Measurements from ENCODE around the gene TRRAP. TPM values are rescaled to one million over a fixed set of nuclear protein-coding genes. Genes with fewer than 3 reads are reported as not detected.

TRRAP gene
- total and polyA plus RNA-seq, 7 experiments from 2014 or later = 3.2 to 72.3 (median 63.6) TPM

GRCh38 chr7:98970805-98971204, 92.5 kb downstream of the TRRAP start:
- Mint-ChIP-seq H3K4me1 (peaks cover 0 to 2% (median 0%) of the 10 kb centered on the region in 7 donors), H3K4me3 (no peak overlapping the region), H3K27ac (peak overlapping the region in 1 of 9 donors; percentile 31), H3K27me3 (no peaks in the 10 kb centered on the region), H3K36me3 (peaks cover 21 to 80% (median 36%) of the 10 kb centered on the region in 5 donors), H3K9me3 (no peaks in the 10 kb centered on the region)
- H3K36me3 ChIP-seq (ENCODE audit: control insufficient read depth in 2 of 3, insufficient read depth in 3 of 3, low read length in 3 of 3) = peaks cover 34 to 99% (median 48%) of the 10 kb centered on the region in 3 experiments
- no peak for DNase-seq
- POLR2A ChIA-PET = no interaction called here
- no peaks in the 10 kb centered on the region for H3K9me3 ChIP-seq (ENCODE audit: control insufficient read depth in 2 of 3, low read length in 3 of 3)
- CTCF ChIA-PET = no interaction called here
- no peaks in the 10 kb centered on the region for H3K27me3 ChIP-seq (ENCODE audit: control insufficient read depth in 2 of 2, insufficient read depth in 2 of 2, low read length in 2 of 2)
- no peak overlapping the region for H3K4me3 ChIP-seq (ENCODE audit: low read length)
- intact Hi-C loops (cut with micrococcal nuclease) = no loop called here
- no peak overlapping the region for H3K27ac ChIP-seq (ENCODE audit: low read depth, low read length)
- no peaks in the 10 kb centered on the region for H3K4me1 ChIP-seq (ENCODE audit: control insufficient read depth in 2 of 2, insufficient read depth in 2 of 2, low read length in 2 of 2)
- no peak for ATAC-seq

- CTCF ChIA-PET = no interaction called here
- Mint-ChIP-seq H3K4me3 (no peak overlapping the region), H3K36me3 (peaks cover 22 to 79% (median 32%) of the 10 kb centered on the region in 5 donors), H3K9me3 (no peaks in the 10 kb centered on the region), H3K4me1 (peaks cover 0 to 2% (median 0%) of the 10 kb centered on the region in 7 donors), H3K27ac (peak overlapping the region in 1 of 9 donors; percentile 2), H3K27me3 (no peaks in the 10 kb centered on the region)
- no peak overlapping the region for H3K27ac ChIP-seq (ENCODE audit: low read depth, low read length)
- H3K9me3 ChIP-seq (ENCODE audit: control insufficient read depth in 2 of 3, low read length in 3 of 3) = no peaks in the 10 kb centered on the region
- no peaks in the 10 kb centered on the region for H3K27me3 ChIP-seq (ENCODE audit: control insufficient read depth in 2 of 2, insufficient read depth in 2 of 2, low read length in 2 of 2)
- ATAC-seq (no peak), DNase-seq (no peak)
- H3K36me3 ChIP-seq (ENCODE audit: control insufficient read depth in 2 of 3, insufficient read depth in 3 of 3, low read length in 3 of 3) = peaks cover 36 to 99% (median 57%) of the 10 kb centered on the region in 3 experiments
- no peak overlapping the region for H3K4me3 ChIP-seq (ENCODE audit: low read length)
- H3K4me1 ChIP-seq (ENCODE audit: control insufficient read depth in 2 of 2, insufficient read depth in 2 of 2, low read length in 2 of 2) = no peaks in the 10 kb centered on the region
- intact Hi-C loops (cut with micrococcal nuclease) = no loop called here
- POLR2A ChIA-PET = no interaction called here
These were observed 95.9 kb downstream of the TRRAP start for GRCh38 chr7:98974205-98974604.

GRCh38 chr7:98974906-98975816, 96.8 kb downstream of the TRRAP start:
- H3K36me3 Mint-ChIP-seq = peaks cover 25 to 79% (median 39%) of the 10 kb centered on the region in 5 donors
- peak overlapping the region in 3 of 9 donors; percentile 30 to 60 (median 38) for H3K27ac Mint-ChIP-seq
- H3K4me1 ChIP-seq (ENCODE audit: control insufficient read depth in 2 of 2, insufficient read depth in 2 of 2, low read length in 2 of 2) = no peaks in the 10 kb centered on the region
- H3K9me3 Mint-ChIP-seq = no peaks in the 10 kb centered on the region
- H3K4me1 Mint-ChIP-seq = peaks cover 0 to 2% (median 0%) of the 10 kb centered on the region in 7 donors
- peaks cover 39 to 100% (median 53%) of the 10 kb centered on the region in 3 experiments for H3K36me3 ChIP-seq (ENCODE audit: control insufficient read depth in 2 of 3, insufficient read depth in 3 of 3, low read length in 3 of 3)
- ATAC-seq (no peak), DNase-seq (no peak)
- ChIA-PET CTCF (no interaction called here), POLR2A (no interaction called here)
- no peak overlapping the region for H3K27ac ChIP-seq (ENCODE audit: low read depth, low read length)
- H3K27me3 ChIP-seq (ENCODE audit: control insufficient read depth in 2 of 2, insufficient read depth in 2 of 2, low read length in 2 of 2) = no peaks in the 10 kb centered on the region
- H3K9me3 ChIP-seq (ENCODE audit: control insufficient read depth in 2 of 3, low read length in 3 of 3) = no peaks in the 10 kb centered on the region
- no peak overlapping the region for H3K4me3 Mint-ChIP-seq
- intact Hi-C loops (cut with micrococcal nuclease) = no loop called here
- no peaks in the 10 kb centered on the region for H3K27me3 Mint-ChIP-seq
- no peak overlapping the region for H3K4me3 ChIP-seq (ENCODE audit: low read length)

- Histone ChIP-seq H3K9me3 (ENCODE audit: control insufficient read depth in 2 of 3, low read length in 3 of 3) (no peaks in the 10 kb centered on the region), H3K27me3 (ENCODE audit: control insufficient read depth in 2 of 2, insufficient read depth in 2 of 2, low read length in 2 of 2) (no peaks in the 10 kb centered on the region), H3K4me3 (ENCODE audit: low read length) (no peak overlapping the region), H3K36me3 (ENCODE audit: control insufficient read depth in 2 of 3, insufficient read depth in 3 of 3, low read length in 3 of 3) (peaks cover 34 to 100% (median 48%) of the 10 kb centered on the region in 3 experiments), H3K27ac (ENCODE audit: low read depth, low read length) (no peak overlapping the region), H3K4me1 (ENCODE audit: control insufficient read depth in 2 of 2, insufficient read depth in 2 of 2, low read length in 2 of 2) (no peaks in the 10 kb centered on the region)
- CTCF ChIA-PET = no interaction called here
- Mint-ChIP-seq H3K36me3 (peaks cover 25 to 83% (median 38%) of the 10 kb centered on the region in 5 donors), H3K4me3 (no peak overlapping the region), H3K4me1 (peaks cover 0 to 2% (median 0%) of the 10 kb centered on the region in 7 donors), H3K27ac (no peak overlapping the region), H3K9me3 (no peaks in the 10 kb centered on the region), H3K27me3 (no peaks in the 10 kb centered on the region)
- intact Hi-C loops (cut with micrococcal nuclease) = no loop called here
- DNase-seq (no peak), ATAC-seq (no peak)
- POLR2A ChIA-PET = no interaction called here
These were observed 98.3 kb downstream of the TRRAP start for GRCh38 chr7:98976396-98977185.

GRCh38 chr7:98978672-98979071, 100.3 kb downstream of the TRRAP start:
- H3K27ac Mint-ChIP-seq = peak overlapping the region in 2 of 9 donors; percentile 9 to 30
- H3K4me1 Mint-ChIP-seq = peaks cover 0 to 2% (median 0%) of the 10 kb centered on the region in 7 donors
- Histone ChIP-seq H3K36me3 (ENCODE audit: control insufficient read depth in 2 of 3, insufficient read depth in 3 of 3, low read length in 3 of 3) (peaks cover 28 to 100% (median 47%) of the 10 kb centered on the region in 3 experiments), H3K4me3 (ENCODE audit: low read length) (no peak overlapping the region), H3K27me3 (ENCODE audit: control insufficient read depth in 2 of 2, insufficient read depth in 2 of 2, low read length in 2 of 2) (no peaks in the 10 kb centered on the region), H3K27ac (ENCODE audit: low read depth, low read length) (no peak overlapping the region), H3K4me1 (ENCODE audit: control insufficient read depth in 2 of 2, insufficient read depth in 2 of 2, low read length in 2 of 2) (no peaks in the 10 kb centered on the region), H3K9me3 (ENCODE audit: control insufficient read depth in 2 of 3, low read length in 3 of 3) (no peaks in the 10 kb centered on the region)
- H3K36me3 Mint-ChIP-seq = peaks cover 21 to 85% (median 47%) of the 10 kb centered on the region in 5 donors
- H3K9me3 Mint-ChIP-seq = no peaks in the 10 kb centered on the region
- no peak for DNase-seq
- ChIA-PET POLR2A (interaction anchor here (0.6 kb wide), 2 partner anchors 25 to 937 kb away, joined by 3 to 5 read pairs; no protein-coding TSS in a partner anchor), CTCF (no interaction called here)
- H3K27me3 Mint-ChIP-seq = no peaks in the 10 kb centered on the region
- intact Hi-C loops (cut with micrococcal nuclease) = no loop called here
- ATAC-seq = no peak
- H3K4me3 Mint-ChIP-seq = no peak overlapping the region

- Mint-ChIP-seq H3K4me3 (no peak overlapping the region), H3K4me1 (no peaks in the 10 kb centered on the region), H3K36me3 (peaks cover 29 to 87% (median 60%) of the 10 kb centered on the region in 5 donors), H3K27me3 (no peaks in the 10 kb centered on the region), H3K9me3 (peaks cover 0 to 16% (median 0%) of the 10 kb centered on the region in 11 donors), H3K27ac (no peak overlapping the region)
- Histone ChIP-seq H3K27me3 (ENCODE audit: control insufficient read depth in 2 of 2, insufficient read depth in 2 of 2, low read length in 2 of 2) (no peaks in the 10 kb centered on the region), H3K9me3 (ENCODE audit: control insufficient read depth in 2 of 3, low read length in 3 of 3) (no peaks in the 10 kb centered on the region), H3K27ac (ENCODE audit: low read depth, low read length) (no peak overlapping the region), H3K4me1 (ENCODE audit: control insufficient read depth in 2 of 2, insufficient read depth in 2 of 2, low read length in 2 of 2) (no peaks in the 10 kb centered on the region), H3K36me3 (ENCODE audit: control insufficient read depth in 2 of 3, insufficient read depth in 3 of 3, low read length in 3 of 3) (peaks cover 37 to 100% (median 40%) of the 10 kb centered on the region in 3 experiments), H3K4me3 (ENCODE audit: low read length) (no peak overlapping the region)
- no peak for DNase-seq
- POLR2A ChIA-PET = no interaction called here
- CTCF ChIA-PET = no interaction called here
- ATAC-seq = no peak
- intact Hi-C loops (cut with micrococcal nuclease) = no loop called here
These were observed 103.4 kb downstream of the TRRAP start for GRCh38 chr7:98981701-98982100.

Measured in naive thymus-derived CD4-positive, alpha-beta T cell (primary cell).